ENCODE data around the gene CASQ1. TPM values are rescaled to one million over a fixed set of nuclear protein-coding genes. Genes with fewer than 3 reads are reported as not detected.
A peak's percentile ranks its signal among the peaks of the same experiment; 100 is the strongest.

Gene CASQ1
- total RNA-seq, 1 experiment from 2014 or later: not detected

DNA sequence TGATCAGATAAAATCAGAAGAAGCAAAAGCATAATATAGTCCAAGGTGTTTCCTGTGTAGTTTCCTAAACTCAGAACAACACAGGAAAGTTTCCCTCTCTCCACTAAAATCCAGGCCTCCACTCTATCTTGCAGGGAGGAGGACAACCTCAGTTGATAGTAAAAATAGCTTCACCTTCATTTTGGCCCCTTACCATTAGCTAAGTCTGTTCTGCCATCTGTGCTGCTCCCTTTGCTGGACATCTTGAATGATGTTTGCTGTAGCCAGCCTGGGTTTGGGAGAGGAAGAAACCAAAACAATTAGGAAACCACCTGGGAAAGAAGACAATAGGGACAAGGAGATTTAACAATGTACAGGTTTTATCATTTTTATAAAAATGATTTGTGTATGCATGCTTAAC, 53.4 kb downstream of the CASQ1 start:
- peaks cover 7% of the 10 kb centered on the region for H3K4me1 Mint-ChIP-seq (ENCODE audit: insufficient read depth, unreplicated experiment)
- ChIA-PET POLR2A (interaction anchor here (0.6 to 9.6 kb wide), 7 partner anchors 9 to 52 kb away, joined by 3 to 51 read pairs (median 5); partner anchors contain the start of gene DCAF8), CTCF (interaction anchor here (0.6 to 11.9 kb wide), 17 partner anchors 9 to 212 kb away, joined by 3 to 103 read pairs (median 10); partner anchors contain the start of genes CASQ1 and PIGM)
- no peak for DNase-seq (ENCODE audit: unreplicated experiment)
- no TSS peak for BruUV-seq (replicated peaks)
- no peak overlapping the region for H3K27ac Mint-ChIP-seq (ENCODE audit: low read depth, unreplicated experiment)
- no peaks in the 10 kb centered on the region for H3K9me3 Mint-ChIP-seq (ENCODE audit: unreplicated experiment)
- intact Hi-C loops (cut with micrococcal nuclease): no loop called here
- H3K27me3 Mint-ChIP-seq (ENCODE audit: insufficient read depth, unreplicated experiment): no peaks in the 10 kb centered on the region
- no peak overlapping the region for H3K4me3 Mint-ChIP-seq (ENCODE audit: unreplicated experiment)
- H3K36me3 Mint-ChIP-seq (ENCODE audit: insufficient read depth, unreplicated experiment): peaks cover 67% of the 10 kb centered on the region
- no peak for TF ChIP-seq CTCF (IDR thresholded peaks at IDR 0.05; ENCODE audit: unreplicated experiment)

GRCh38 chr1:160244209-160244608, 53.8 kb downstream of the CASQ1 start:
- Mint-ChIP-seq H3K36me3 (ENCODE audit: insufficient read depth, unreplicated experiment) (peaks cover 62% of the 10 kb centered on the region), H3K27me3 (ENCODE audit: insufficient read depth, unreplicated experiment) (no peaks in the 10 kb centered on the region), H3K4me3 (ENCODE audit: unreplicated experiment) (no peak overlapping the region), H3K4me1 (ENCODE audit: insufficient read depth, unreplicated experiment) (peaks cover 7% of the 10 kb centered on the region), H3K27ac (ENCODE audit: low read depth, unreplicated experiment) (no peak overlapping the region), H3K9me3 (ENCODE audit: unreplicated experiment) (no peaks in the 10 kb centered on the region)
- intact Hi-C loops (cut with micrococcal nuclease): no loop called here
- POLR2A ChIA-PET: interaction anchor here (1.1 to 9.6 kb wide), 5 partner anchors 9 to 40 kb away, joined by 3 to 51 read pairs (median 5); partner anchors contain the start of gene DCAF8
- DNase-seq (ENCODE audit: unreplicated experiment): no peak
- BruUV-seq (replicated peaks): no TSS peak
- CTCF ChIA-PET: interaction anchor here (0.6 to 11.9 kb wide), 16 partner anchors 9 to 213 kb away, joined by 3 to 103 read pairs (median 10); partner anchors contain the start of genes CASQ1 and PIGM
- TF ChIP-seq CTCF (IDR thresholded peaks at IDR 0.05; ENCODE audit: unreplicated experiment): no peak

DNA sequence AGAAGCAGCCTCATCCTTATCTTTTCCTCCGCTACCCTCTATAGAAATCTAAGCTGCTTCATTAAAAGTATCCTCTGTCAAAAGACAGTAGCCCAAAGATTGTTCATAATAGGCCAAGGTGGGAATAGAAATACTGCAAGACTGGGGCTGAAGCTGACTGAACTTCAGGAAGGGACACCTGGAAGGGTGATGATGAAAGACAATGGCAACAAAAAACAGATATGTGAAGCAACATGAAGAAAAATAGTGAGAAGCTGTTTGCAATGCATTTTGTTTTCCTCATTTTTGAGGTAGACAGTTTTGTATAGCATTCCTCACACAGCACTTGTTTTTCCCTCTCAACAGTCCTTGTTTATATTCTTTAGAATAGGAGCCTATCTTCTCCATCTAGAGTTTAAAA, 55.1 kb downstream of the CASQ1 start:
- TF ChIP-seq CTCF (IDR thresholded peaks at IDR 0.05; ENCODE audit: unreplicated experiment): no peak
- Mint-ChIP-seq H3K4me3 (ENCODE audit: unreplicated experiment) (no peak overlapping the region), H3K9me3 (ENCODE audit: unreplicated experiment) (no peaks in the 10 kb centered on the region), H3K4me1 (ENCODE audit: insufficient read depth, unreplicated experiment) (peaks cover 7% of the 10 kb centered on the region), H3K27me3 (ENCODE audit: insufficient read depth, unreplicated experiment) (no peaks in the 10 kb centered on the region), H3K36me3 (ENCODE audit: insufficient read depth, unreplicated experiment) (peaks cover 55% of the 10 kb centered on the region), H3K27ac (ENCODE audit: low read depth, unreplicated experiment) (peak overlapping the region; percentile 60)
- BruUV-seq (replicated peaks): no TSS peak
- POLR2A ChIA-PET: interaction anchor here (0.6 to 9.6 kb wide), 9 partner anchors 7 to 148 kb away, joined by 3 to 51 read pairs (median 5); partner anchors contain the start of genes DCAF8 and PEX19
- no peak for DNase-seq (ENCODE audit: unreplicated experiment)
- CTCF ChIA-PET: interaction anchor here (0.5 to 11.9 kb wide), 12 partner anchors 9 to 223 kb away, joined by 3 to 83 read pairs (median 8); partner anchors contain the start of gene CASQ1
- intact Hi-C loops (cut with micrococcal nuclease): no loop called here

GRCh38 chr1:160247053-160247452, 56.7 kb downstream of the CASQ1 start:
- ChIA-PET POLR2A (interaction anchor here (1.4 to 9.6 kb wide), 4 partner anchors 11 to 146 kb away, joined by 3 to 51 read pairs (median 10); partner anchors contain the start of genes DCAF8 and PEX19), CTCF (interaction anchor here (0.6 to 11.9 kb wide), 9 partner anchors 20 to 301 kb away, joined by 3 to 104 read pairs (median 8); partner anchors contain the start of gene IGSF8)
- Mint-ChIP-seq H3K9me3 (ENCODE audit: unreplicated experiment) (no peaks in the 10 kb centered on the region), H3K27ac (ENCODE audit: low read depth, unreplicated experiment) (no peak overlapping the region), H3K4me1 (ENCODE audit: insufficient read depth, unreplicated experiment) (peaks cover 21% of the 10 kb centered on the region), H3K27me3 (ENCODE audit: insufficient read depth, unreplicated experiment) (no peaks in the 10 kb centered on the region), H3K36me3 (ENCODE audit: insufficient read depth, unreplicated experiment) (peaks cover 58% of the 10 kb centered on the region), H3K4me3 (ENCODE audit: unreplicated experiment) (no peak overlapping the region)
- intact Hi-C loops (cut with micrococcal nuclease): no loop called here
- DNase-seq (ENCODE audit: unreplicated experiment): no peak
- TF ChIP-seq CTCF (IDR thresholded peaks at IDR 0.05; ENCODE audit: unreplicated experiment): no peak
- no TSS peak for BruUV-seq (replicated peaks)

Data from MCF 10A (cell line).